ENCODE results near the gene PCMT1. TPM values are rescaled to one million over a fixed set of nuclear protein-coding genes. Genes with fewer than 3 reads are reported as not detected.

PCMT1 gene
- total and polyA plus RNA-seq, 2 of the 4 experiments (the other 2 are of a cell fraction) = 101 to 109 TPM

- CTCF ChIA-PET = interaction anchor here (0.6 kb wide), 1 partner anchor 12 kb away, joined by 5 read pairs; no protein-coding TSS in a partner anchor
- DNase-seq (no peak), ATAC-seq (ENCODE audit: low read depth) (no peak)
- Histone ChIP-seq H4K20me1 (ENCODE audit: insufficient read depth, low read length) (no peaks in the 10 kb centered on the region), H3K9me1 (ENCODE audit: insufficient read depth, low read length) (0 out of 2 replicates have a peak, but pooled peaks cover 3% of the 10 kb centered on the region), H3K9me3 (ENCODE audit: control insufficient read depth, insufficient read depth, low read length) (no peaks in the 10 kb centered on the region), H4K91ac (ENCODE audit: insufficient read depth, low read depth, low read length) (no peak overlapping the region), H3K56ac (ENCODE audit: extremely low read depth, insufficient read depth, low read length) (no peak overlapping the region), H3K4me3 (ENCODE audit: insufficient read depth, low read depth, low read length) (no peak overlapping the region), H3K4me1 (ENCODE audit: control insufficient read depth, insufficient read depth, low read length) (no peaks in the 10 kb centered on the region), H2AK5ac (ENCODE audit: low read depth, low read length) (no peak overlapping the region), H3K4ac (ENCODE audit: low read depth, low read length) (no peak overlapping the region), H4K8ac (ENCODE audit: low read depth in 2 of 2, low read length in 2 of 2) (no peak overlapping the region), H2AFZ (replicated peaks; ENCODE audit: low read length, poor library complexity) (no peak overlapping the region), H4K5ac (ENCODE audit: low read depth, low read length) (no peak overlapping the region), H3K79me1 (ENCODE audit: low read depth in 1 of 2, low read length in 2 of 2) (peaks cover 11 to 29% of the 10 kb centered on the region in 2 experiments; a peak in 3 of 4 replicates), H3K4me2 (ENCODE audit: low read depth, low read length) (no peak overlapping the region), H2BK20ac (ENCODE audit: low read depth, low read length) (no peak overlapping the region), H3K27ac (ENCODE audit: insufficient read depth, low read length) (no peak overlapping the region), H3K9ac (ENCODE audit: low read depth, low read length) (no peak overlapping the region), H2AK9ac (replicated peaks; ENCODE audit: low read depth, low read length, poor library complexity) (no peak overlapping the region), H3K23ac (ENCODE audit: low read depth, low read length) (no peak overlapping the region), H3K27me3 (ENCODE audit: control insufficient read depth, insufficient read depth, low read length) (no peaks in the 10 kb centered on the region), H3K36me3 (ENCODE audit: control insufficient read depth, insufficient read depth, low read length) (peaks cover 8% of the 10 kb centered on the region), H2BK5ac (ENCODE audit: low read depth, low read length, poor library complexity, severe bottlenecking) (no peak overlapping the region), H2BK15ac (ENCODE audit: low read depth, low read length) (no peak overlapping the region), H3K14ac (replicated peaks; ENCODE audit: low read depth, low read length) (no peak overlapping the region), H2BK120ac (ENCODE audit: low read depth, low read length) (no peak overlapping the region), H3K18ac (ENCODE audit: low read depth, low read length) (no peak overlapping the region)
- dilution Hi-C loops (cut with HindIII; ENCODE audit: low sequenced_read_pairs, unreplicated experiment) (no loop called here), in situ Hi-C loops (cut with MboI; ENCODE audit: low sequenced_read_pairs) (no loop called here), intact Hi-C loops (cut with micrococcal nuclease) (no loop called here)
- BruUV-seq (replicated peaks) = no TSS peak
- WGBS, 2 experiments (ENCODE audit: extremely low coverage in 2 of 2, insufficient read length in 1 of 2) = no CpG with 5 or more reads among the region's 3 CpGs
- POLR2A ChIA-PET (ENCODE audit: unreplicated experiment) = no interaction called here
- TF ChIP-seq MAFK (IDR thresholded peaks at IDR 0.05; ENCODE audit: low read depth, low read length) = no peak
- no peak for TF ChIP-seq CEBPB (IDR thresholded peaks at IDR 0.05; ENCODE audit: low read depth, low read length)
- TF ChIP-seq RAD21 (IDR thresholded peaks at IDR 0.05; ENCODE audit: low read length) = no peak
- no peak for TF ChIP-seq BHLHE40 (IDR thresholded peaks at IDR 0.05; ENCODE audit: low read depth, low read length)
- TF ChIP-seq CHD1 (IDR thresholded peaks at IDR 0.05; ENCODE audit: low read depth, low read length) = no peak
- TF ChIP-seq FOS (IDR thresholded peaks at IDR 0.05; ENCODE audit: low read depth, low read length) = no peak
- no peak for TF ChIP-seq RFX5 (IDR thresholded peaks at IDR 0.05; ENCODE audit: low read depth, low read length)
These were observed 34.0 kb downstream of the PCMT1 start for GRCh38 chr6:149783551-149783950.
